H9 (cell line): ENCODE results near the gene PCMT1. TPM values are rescaled to one million over a fixed set of nuclear protein-coding genes. Genes with fewer than 3 reads are reported as not detected.

Experiments used
- DNase-seq: peaks from one replicate; pipeline ENCODE4 v3.0.0-alpha.2; 2017
- H2AFZ ChIP-seq: one replicate; pipeline ENCODE4 v1.6.1; 2013; ENCODE audit warnings: mild to moderate bottlenecking, low read length, control low read depth, moderate library complexity
- H2AK5ac ChIP-seq: 2 replicates; pipeline ENCODE4 v1.6.1; 2013; ENCODE audit warnings: low read length, control low read depth, mixed read lengths; ENCODE audit not compliant: insufficient read length
- H2BK120ac ChIP-seq: one replicate; pipeline ENCODE4 v1.6.1; 2013; ENCODE audit warnings: low read depth, mild to moderate bottlenecking, low read length, control low read depth, inconsistent platforms; ENCODE audit not compliant: poor library complexity, severe bottlenecking
- H2BK12ac ChIP-seq: 2 replicates; pipeline ENCODE4 v1.6.1; 2013; ENCODE audit warnings: low read length, control low read depth, mixed read lengths, low read depth; ENCODE audit not compliant: insufficient read length
- H2BK15ac ChIP-seq: 2 replicates; pipeline ENCODE4 v1.6.1; 2013; ENCODE audit warnings: low read depth, low read length, control low read depth
- H2BK20ac ChIP-seq: one replicate; pipeline ENCODE4 v1.6.1; 2013; ENCODE audit warnings: low read depth, mild to moderate bottlenecking, low read length, control low read depth, inconsistent platforms; ENCODE audit not compliant: poor library complexity, severe bottlenecking
- H2BK5ac ChIP-seq: 2 replicates; pipeline ENCODE4 v1.6.1; 2013; ENCODE audit warnings: low read length, control low read depth, mixed read lengths; ENCODE audit not compliant: insufficient read length
- H3K14ac ChIP-seq: 2 replicates; pipeline ENCODE4 v1.6.1; 2013; ENCODE audit warnings: low read length, control low read depth; ENCODE audit not compliant: insufficient read depth
- H3K18ac ChIP-seq: 2 replicates; pipeline ENCODE4 v1.6.1; 2013; ENCODE audit warnings: low read depth, mild to moderate bottlenecking, mixed read lengths, low read length, control low read depth; ENCODE audit not compliant: insufficient read length
- H3K23ac ChIP-seq: 2 replicates; pipeline ENCODE4 v1.6.1; 2013; ENCODE audit warnings: low read length, control low read depth, mixed read lengths, low read depth; ENCODE audit not compliant: insufficient read length
- H3K23me2 ChIP-seq: 2 replicates; pipeline ENCODE4 v1.6.1; 2013; ENCODE audit warnings: low read depth, mild to moderate bottlenecking, mixed read lengths, low read length, control low read depth; ENCODE audit not compliant: insufficient read length, poor library complexity, severe bottlenecking
- H3K27ac ChIP-seq: 2 replicates; pipeline ENCODE4 v1.5.1; 2013; ENCODE audit warnings: low read length, control low read depth, mixed read lengths, low read depth; ENCODE audit not compliant: insufficient read length
- H3K27me3 ChIP-seq: 2 replicates; pipeline ENCODE4 v1.6.1; 2013; ENCODE audit warnings: low read length, control low read depth, inconsistent platforms; ENCODE audit not compliant: insufficient read depth
- H3K4ac ChIP-seq: 2 replicates; pipeline ENCODE4 v1.6.1; 2013; ENCODE audit warnings: low read depth, mild to moderate bottlenecking, control low read depth, inconsistent platforms, low read length, moderate library complexity
- H3K4me1 ChIP-seq: 2 replicates; pipeline ENCODE4 v1.6.1; 2013; ENCODE audit warnings: low read length, control low read depth, inconsistent platforms; ENCODE audit not compliant: insufficient read depth
- H3K4me2 ChIP-seq: 2 replicates; pipeline ENCODE4 v1.6.1; 2013; ENCODE audit warnings: low read length, control low read depth, mixed read lengths; ENCODE audit not compliant: insufficient read length, insufficient read depth
- H3K56ac ChIP-seq: 2 replicates; pipeline ENCODE4 v1.6.1; 2013; ENCODE audit warnings: low read depth, mild to moderate bottlenecking, mixed read lengths, low read length, control low read depth; ENCODE audit not compliant: insufficient read length
- H3K79me1 ChIP-seq: 2 replicates; pipeline ENCODE4 v1.6.1; 2013; ENCODE audit warnings: low read depth, mild to moderate bottlenecking, moderate library complexity, low read length, control low read depth, inconsistent platforms; ENCODE audit not compliant: insufficient read depth, poor library complexity, severe bottlenecking
- H3K79me2 ChIP-seq: 2 replicates; pipeline ENCODE4 v1.6.1; 2013; ENCODE audit warnings: low read length, control low read depth, inconsistent platforms; ENCODE audit not compliant: insufficient read depth
- H3K9ac ChIP-seq: 2 replicates; pipeline ENCODE4 v1.6.1; 2013; ENCODE audit warnings: low read length, control low read depth, mixed read lengths; ENCODE audit not compliant: insufficient read length; ENCODE audit errors: extremely low read depth
- H3K9me3 ChIP-seq: one replicate; pipeline ENCODE4 v1.6.1; 2013; ENCODE audit warnings: low read depth, low read length, inconsistent platforms; ENCODE audit not compliant: control insufficient read depth
- H3T11ph ChIP-seq: one replicate; pipeline ENCODE4 v1.6.1; 2013; ENCODE audit warnings: mild to moderate bottlenecking, low read length, control low read depth, inconsistent platforms
- H4K20me1 ChIP-seq: one replicate; pipeline ENCODE4 v1.6.1; 2013; ENCODE audit not compliant: control insufficient read depth, insufficient read length, insufficient read depth
- H4K5ac ChIP-seq: 2 replicates; pipeline ENCODE4 v1.6.1; 2013; ENCODE audit warnings: low read depth, mild to moderate bottlenecking, mixed read lengths, low read length, control low read depth; ENCODE audit not compliant: insufficient read length
- H4K8ac ChIP-seq: replicated peaks from 2 replicates; pipeline ENCODE4 v1.6.1; 2013; ENCODE audit warnings: low read length, control low read depth, mixed read lengths, low read depth; ENCODE audit not compliant: insufficient read length
- H4K91ac ChIP-seq: 2 replicates; pipeline ENCODE4 v1.6.1; 2013; ENCODE audit warnings: low read depth, mild to moderate bottlenecking, moderate library complexity, mixed read lengths, low read length, control low read depth; ENCODE audit not compliant: insufficient read length
- H3K27ac Mint-ChIP-seq, 3 experiments: 2 replicates in 2 of 3; 3 replicates in 1 of 3; pipeline ENCODE4 v1.8.0; 2020 to 2021; ENCODE audit warnings: mixed read lengths in 3 of 3, mild to moderate bottlenecking in 1 of 3, moderate library complexity in 1 of 3
- H3K27me3 Mint-ChIP-seq: 2 replicates; pipeline ENCODE4 v1.8.0; 2021; ENCODE audit warnings: low read depth, mild to moderate bottlenecking, moderate library complexity, mixed read lengths
- H3K36me3 Mint-ChIP-seq, 3 experiments: 2 replicates in 2 of 3; 3 replicates in 1 of 3; pipeline ENCODE4 v1.8.0; 2020 to 2021; ENCODE audit warnings: low read depth in 3 of 3, mixed read lengths in 3 of 3; ENCODE audit not compliant: insufficient read depth in 1 of 3
- H3K4me1 Mint-ChIP-seq, 2 experiments: 2 replicates each; pipeline ENCODE4 v1.8.0; 2020; ENCODE audit warnings: mixed read lengths in 2 of 2
- H3K4me3 Mint-ChIP-seq, 2 experiments: 2 replicates in 1 of 2; 3 replicates in 1 of 2; pipeline ENCODE4 v1.8.0; 2020 to 2021; ENCODE audit warnings: mild to moderate bottlenecking in 2 of 2, mixed read lengths in 2 of 2, moderate library complexity in 1 of 2
- H3K9me3 Mint-ChIP-seq, 2 experiments: 2 replicates in 1 of 2; 3 replicates in 1 of 2; pipeline ENCODE4 v1.8.0; 2020; ENCODE audit warnings: mild to moderate bottlenecking in 2 of 2, mixed read lengths in 2 of 2, moderate library complexity in 1 of 2
- WGBS: extraction: QIAGEN DNeasy Blood & Tissue Kit; methylation state at CpG from one replicate; pipeline ENCODE4 v1.1.7; 2013; ENCODE audit warnings: missing lambda C conversion rate, low lambda C conversion rate, mixed read lengths; ENCODE audit not compliant: insufficient read length; ENCODE audit errors: extremely low coverage; 5-methylcytosine and 5-hydroxymethylcytosine counted together
- total RNA-seq: library from RNA; stranded (reverse); gene quantifications from 2 replicates; pipeline ENCODE4 v1.2.1, GENCODE V29; 2021
- TF ChIP-seq, protein P1 (sequence below): fragments of 200-600 bp; sonication (generic); conservative IDR thresholded peaks from 3 replicates; pipeline ENCODE4 v1.8.0; 2021; ENCODE audit warnings: antibody characterized with exemption, mild to moderate bottlenecking

PCMT1 gene
- total RNA-seq, 1 experiment from 2014 or later, result 98.3 TPM

DNA sequence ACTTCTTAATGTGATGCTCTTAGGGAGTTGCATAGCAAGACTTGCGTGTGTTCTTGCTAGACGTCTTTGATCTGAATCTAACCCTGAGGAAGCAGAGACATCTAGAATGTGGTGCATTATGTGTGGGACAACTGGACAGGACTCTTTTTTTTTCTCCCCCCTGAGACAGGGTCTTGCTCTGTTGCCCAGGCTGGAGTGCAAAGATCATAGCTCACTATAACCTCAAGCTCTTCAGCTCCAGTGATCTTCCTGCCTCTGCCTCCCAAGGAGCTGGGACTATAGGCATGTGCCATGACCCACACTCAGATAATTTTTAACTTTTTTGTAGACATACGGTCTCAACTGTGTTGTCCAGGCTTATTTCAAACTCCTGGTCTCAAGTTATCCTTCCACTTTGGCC lies 34.0 kb downstream of the PCMT1 start:
- no peak overlapping the region for H2BK120ac ChIP-seq
- H4K5ac ChIP-seq, result no peak overlapping the region
- no peaks in the 10 kb centered on the region for H3K27me3 ChIP-seq
- Mint-ChIP-seq H3K36me3 (peaks cover 20 to 52% (median 27%) of the 10 kb centered on the region in 3 experiments), H3K4me3 (no peak overlapping the region), H3K4me1 (no peaks in the 10 kb centered on the region), H3K27ac (no peak overlapping the region), H3K9me3 (peaks cover 3 to 6% of the 10 kb centered on the region in 2 experiments; a peak in 4 of 5 replicates), H3K27me3 (no peaks in the 10 kb centered on the region)
- no CpG with 5 or more reads among the region's 3 CpGs for WGBS
- H3K79me2 ChIP-seq, result no peaks in the 10 kb centered on the region
- H4K91ac ChIP-seq, result no peak overlapping the region
- H2BK5ac ChIP-seq, result no peak overlapping the region
- H2BK15ac ChIP-seq, result no peak overlapping the region
- H2BK20ac ChIP-seq, result no peak overlapping the region
- no peaks in the 10 kb centered on the region for H3K23me2 ChIP-seq
- H3K56ac ChIP-seq, result no peak overlapping the region
- H3K4me2 ChIP-seq, result no peak overlapping the region
- H3K23ac ChIP-seq, result no peak overlapping the region
- no peak for DNase-seq
- no peak overlapping the region for H2BK12ac ChIP-seq
- no peak overlapping the region for H4K8ac ChIP-seq
- no peak overlapping the region for H3K14ac ChIP-seq
- H2AFZ ChIP-seq, result no peak overlapping the region
- H3K18ac ChIP-seq, result no peak overlapping the region
- H4K20me1 ChIP-seq, result no peaks in the 10 kb centered on the region
- H3T11ph ChIP-seq, result no peak overlapping the region
- no peaks in the 10 kb centered on the region for H3K79me1 ChIP-seq
- H3K9ac ChIP-seq, result no peak overlapping the region
- H3K27ac ChIP-seq, result no peak overlapping the region
- no peak overlapping the region for H2AK5ac ChIP-seq
- no peaks in the 10 kb centered on the region for H3K9me3 ChIP-seq
- no peaks in the 10 kb centered on the region for H3K4me1 ChIP-seq
- no peak overlapping the region for H3K4ac ChIP-seq
- TF ChIP-seq, protein P1, sequence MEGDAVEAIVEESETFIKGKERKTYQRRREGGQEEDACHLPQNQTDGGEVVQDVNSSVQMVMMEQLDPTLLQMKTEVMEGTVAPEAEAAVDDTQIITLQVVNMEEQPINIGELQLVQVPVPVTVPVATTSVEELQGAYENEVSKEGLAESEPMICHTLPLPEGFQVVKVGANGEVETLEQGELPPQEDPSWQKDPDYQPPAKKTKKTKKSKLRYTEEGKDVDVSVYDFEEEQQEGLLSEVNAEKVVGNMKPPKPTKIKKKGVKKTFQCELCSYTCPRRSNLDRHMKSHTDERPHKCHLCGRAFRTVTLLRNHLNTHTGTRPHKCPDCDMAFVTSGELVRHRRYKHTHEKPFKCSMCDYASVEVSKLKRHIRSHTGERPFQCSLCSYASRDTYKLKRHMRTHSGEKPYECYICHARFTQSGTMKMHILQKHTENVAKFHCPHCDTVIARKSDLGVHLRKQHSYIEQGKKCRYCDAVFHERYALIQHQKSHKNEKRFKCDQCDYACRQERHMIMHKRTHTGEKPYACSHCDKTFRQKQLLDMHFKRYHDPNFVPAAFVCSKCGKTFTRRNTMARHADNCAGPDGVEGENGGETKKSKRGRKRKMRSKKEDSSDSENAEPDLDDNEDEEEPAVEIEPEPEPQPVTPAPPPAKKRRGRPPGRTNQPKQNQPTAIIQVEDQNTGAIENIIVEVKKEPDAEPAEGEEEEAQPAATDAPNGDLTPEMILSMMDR, result no peak
